Effector memory CD8-positive, alpha-beta T cell (primary cell): ENCODE data around the gene TMEM45B.
A peak's percentile ranks its signal among the peaks of the same experiment; 100 is the strongest.
"Not testable (repeated sequence)": the region's sequence is repeated elsewhere in the genome, so short reads cannot be mapped to it uniquely, and the experiment has no call there.

ENCODE experiments used
- ATAC-seq: fragments of 150-1000 bp; cut with Tn5 transposase; replicated peaks from 2 replicates; pipeline ENCODE4 v1.10.0; 2021; ENCODE audit warnings: mild to moderate bottlenecking, moderate library complexity
- DNase-seq, 3 experiments: peaks; one replicate each; pipeline ENCODE4 v3.0.0; 2021
- H3K27ac Mint-ChIP-seq, 2 donors: one replicate each; pipeline ENCODE4 v1.8.0; 2022; ENCODE audit warnings: mild to moderate bottlenecking in 2 of 2, mixed read lengths in 2 of 2, moderate library complexity in 2 of 2
- H3K27me3 Mint-ChIP-seq, 2 donors: one replicate each; pipeline ENCODE4 v1.8.0; 2022; ENCODE audit warnings: mixed read lengths in 2 of 2
- H3K36me3 Mint-ChIP-seq: one replicate; pipeline ENCODE4 v1.8.0; 2022; ENCODE audit warnings: mild to moderate bottlenecking, moderate library complexity, mixed read lengths; ENCODE audit not compliant: insufficient read depth
- H3K4me1 Mint-ChIP-seq, 2 donors: one replicate each; pipeline ENCODE4 v1.8.0; 2022; ENCODE audit warnings: low read depth in 2 of 2, mixed read lengths in 2 of 2
- H3K4me3 Mint-ChIP-seq, 2 donors: one replicate each; pipeline ENCODE4 v1.8.0; 2022; ENCODE audit warnings: mild to moderate bottlenecking in 2 of 2, mixed read lengths in 2 of 2, moderate library complexity in 2 of 2
- H3K9me3 Mint-ChIP-seq, 2 donors: one replicate each; pipeline ENCODE4 v1.8.0; 2022; ENCODE audit warnings: mixed read lengths in 2 of 2

Gene TMEM45B

GRCh38 chr11:129790106-129790505 is 25.5 kb upstream of the TMEM45B start:
- ATAC-seq (no peak), DNase-seq (no peak)
- Mint-ChIP-seq H3K9me3 (no peaks in the 10 kb centered on the region), H3K36me3 (peaks cover 3% of the 10 kb centered on the region), H3K27me3 (peaks cover 6 to 16% of the 10 kb centered on the region in 2 donors), H3K4me3 (no peak overlapping the region), H3K4me1 (no peaks in the 10 kb centered on the region), H3K27ac (no peak overlapping the region)

- ATAC-seq (no peak), DNase-seq (no peak)
- H3K9me3 Mint-ChIP-seq: peaks cover 0 to 1% of the 10 kb centered on the region in 2 donors
- no peaks in the 10 kb centered on the region for H3K36me3 Mint-ChIP-seq
- H3K4me3 Mint-ChIP-seq: no peak overlapping the region
- H3K4me1 Mint-ChIP-seq: no peaks in the 10 kb centered on the region
- H3K27me3 Mint-ChIP-seq: peaks cover 15 to 19% of the 10 kb centered on the region in 2 donors
- H3K27ac Mint-ChIP-seq: no peak overlapping the region
Observed at GRCh38 chr11:129791515-129791914, 24.1 kb upstream of the TMEM45B start.

- no peak for DNase-seq
- peaks cover 15 to 24% of the 10 kb centered on the region in 2 donors for H3K27me3 Mint-ChIP-seq
- ATAC-seq: no peak
- no peaks in the 10 kb centered on the region for H3K4me1 Mint-ChIP-seq
- H3K36me3 Mint-ChIP-seq: no peaks in the 10 kb centered on the region
- H3K27ac Mint-ChIP-seq: no peak overlapping the region
- no peak overlapping the region for H3K4me3 Mint-ChIP-seq
- H3K9me3 Mint-ChIP-seq: peaks cover 0 to 1% of the 10 kb centered on the region in 2 donors
Observed at GRCh38 chr11:129792663-129793062, 23.0 kb upstream of the TMEM45B start.

GRCh38 chr11:129795089-129795488 is 20.6 kb upstream of the TMEM45B start:
- H3K27me3 Mint-ChIP-seq: peaks cover 28 to 49% of the 10 kb centered on the region in 2 donors
- no peak overlapping the region for H3K4me3 Mint-ChIP-seq
- H3K36me3 Mint-ChIP-seq: no peaks in the 10 kb centered on the region
- DNase-seq (no peak), ATAC-seq (no peak)
- H3K4me1 Mint-ChIP-seq: no peaks in the 10 kb centered on the region
- H3K27ac Mint-ChIP-seq: no peak overlapping the region
- peaks cover 0 to 1% of the 10 kb centered on the region in 2 donors for H3K9me3 Mint-ChIP-seq

GRCh38 chr11:129798212-129798611 is 17.4 kb upstream of the TMEM45B start:
- Mint-ChIP-seq H3K9me3 (peaks cover 0 to 1% of the 10 kb centered on the region in 2 donors), H3K4me3 (no peak overlapping the region), H3K27ac (no peak overlapping the region), H3K36me3 (no peaks in the 10 kb centered on the region), H3K4me1 (no peaks in the 10 kb centered on the region), H3K27me3 (peaks cover 38 to 69% of the 10 kb centered on the region in 2 donors)
- ATAC-seq: no peak
- DNase-seq: no peak

GRCh38 chr11:129800162-129800561 is 15.5 kb upstream of the TMEM45B start:
- not testable (repeated sequence) for H3K27ac Mint-ChIP-seq, DNase-seq, ATAC-seq, H3K36me3 Mint-ChIP-seq, H3K4me1 Mint-ChIP-seq, H3K9me3 Mint-ChIP-seq, H3K4me3 Mint-ChIP-seq
- H3K27me3 Mint-ChIP-seq: peaks cover 57 to 88% of the 10 kb centered on the region in 2 donors

- Mint-ChIP-seq H3K27ac (no peak overlapping the region), H3K36me3 (no peaks in the 10 kb centered on the region), H3K4me3 (no peak overlapping the region), H3K4me1 (peaks cover 0 to 6% of the 10 kb centered on the region in 2 donors), H3K27me3 (peaks cover 59 to 88% of the 10 kb centered on the region in 2 donors), H3K9me3 (peaks cover 0 to 1% of the 10 kb centered on the region in 2 donors)
- no peak for DNase-seq
- no peak for ATAC-seq
Observed at GRCh38 chr11:129800655-129801054, 15.0 kb upstream of the TMEM45B start.

- Mint-ChIP-seq H3K9me3 (no peaks in the 10 kb centered on the region), H3K4me1 (peaks cover 0 to 6% of the 10 kb centered on the region in 2 donors), H3K27me3 (peaks cover 75 to 95% of the 10 kb centered on the region in 2 donors), H3K4me3 (no peak overlapping the region), H3K27ac (no peak overlapping the region), H3K36me3 (no peaks in the 10 kb centered on the region)
- ATAC-seq (no peak), DNase-seq (no peak)
Observed at GRCh38 chr11:129803533-129803932, 12.1 kb upstream of the TMEM45B start.

GRCh38 chr11:129804012-129804411 is 11.6 kb upstream of the TMEM45B start:
- Mint-ChIP-seq H3K4me1 (peaks cover 0 to 6% of the 10 kb centered on the region in 2 donors), H3K27me3 (peaks cover 74 to 95% of the 10 kb centered on the region in 2 donors), H3K9me3 (no peaks in the 10 kb centered on the region), H3K27ac (no peak overlapping the region), H3K4me3 (no peak overlapping the region), H3K36me3 (no peaks in the 10 kb centered on the region)
- ATAC-seq (no peak), DNase-seq (no peak)

- not testable (repeated sequence) for DNase-seq, H3K9me3 Mint-ChIP-seq, H3K36me3 Mint-ChIP-seq, H3K4me1 Mint-ChIP-seq, ATAC-seq, H3K4me3 Mint-ChIP-seq, H3K27ac Mint-ChIP-seq
- H3K27me3 Mint-ChIP-seq: peaks cover 58 to 74% of the 10 kb centered on the region in 2 donors
Observed at GRCh38 chr11:129808241-129808640, 7.4 kb upstream of the TMEM45B start.

- Mint-ChIP-seq H3K27me3 (peaks cover 24 to 57% of the 10 kb centered on the region in 2 donors), H3K4me3 (peak overlapping the region; percentile 45 to 54), H3K9me3 (no peaks in the 10 kb centered on the region), H3K4me1 (peaks cover 11 to 13% of the 10 kb centered on the region in 2 donors), H3K36me3 (peaks cover 3% of the 10 kb centered on the region), H3K27ac (no peak overlapping the region)
- DNase-seq (no peak), ATAC-seq (no peak)
Observed at GRCh38 chr11:129813231-129813791, 2.3 kb upstream of the TMEM45B start.

GRCh38 chr11:129814244-129815014 is 1.2 kb upstream of the TMEM45B start:
- H3K36me3 Mint-ChIP-seq: peaks cover 3% of the 10 kb centered on the region
- peak; percentile 29 to 40 (median 34) for DNase-seq
- H3K27me3 Mint-ChIP-seq: peaks cover 19 to 57% of the 10 kb centered on the region in 2 donors
- peak overlapping the region in 1 of 2 donors; percentile 35 for H3K27ac Mint-ChIP-seq
- peaks cover 11 to 13% of the 10 kb centered on the region in 2 donors for H3K4me1 Mint-ChIP-seq
- peak overlapping the region; percentile 45 to 54 for H3K4me3 Mint-ChIP-seq
- peak; percentile 80 for ATAC-seq
- no peaks in the 10 kb centered on the region for H3K9me3 Mint-ChIP-seq

- DNase-seq (no peak), ATAC-seq (no peak)
- H3K9me3 Mint-ChIP-seq: no peaks in the 10 kb centered on the region
- no peak overlapping the region for H3K27ac Mint-ChIP-seq
- peaks cover 11 to 13% of the 10 kb centered on the region in 2 donors for H3K4me1 Mint-ChIP-seq
- peaks cover 3% of the 10 kb centered on the region for H3K36me3 Mint-ChIP-seq
- peaks cover 39 to 67% of the 10 kb centered on the region in 2 donors for H3K27me3 Mint-ChIP-seq
- H3K4me3 Mint-ChIP-seq: no peak overlapping the region
Observed at GRCh38 chr11:129817534-129818051, 1.9 kb downstream of the TMEM45B start.

GRCh38 chr11:129818236-129818635 is 2.6 kb downstream of the TMEM45B start:
- Mint-ChIP-seq H3K4me1 (peaks cover 11 to 13% of the 10 kb centered on the region in 2 donors), H3K27me3 (peaks cover 39 to 67% of the 10 kb centered on the region in 2 donors)
- H3K9me3 Mint-ChIP-seq, H3K36me3 Mint-ChIP-seq, DNase-seq, H3K27ac Mint-ChIP-seq, H3K4me3 Mint-ChIP-seq, ATAC-seq: not testable (repeated sequence)
